Stimulated activated CD4-positive, alpha-beta T cell treated with anti-CD3 and anti-CD28 coated beads, Interleukin-4, amount 100 ng/mL, for 48 hours (primary cell): ENCODE results near the gene RASL10B.

ENCODE experiments used
- DNase-seq, 2 donors: peaks; one replicate each; pipeline ENCODE4 v3.0.0-alpha.2; 2020; ENCODE audit warnings: low read depth in 2 of 2

Gene RASL10B

GRCh38 chr17:35717475-35717874 is 14.0 kb upstream of the RASL10B start:
- no peak for DNase-seq

DNA sequence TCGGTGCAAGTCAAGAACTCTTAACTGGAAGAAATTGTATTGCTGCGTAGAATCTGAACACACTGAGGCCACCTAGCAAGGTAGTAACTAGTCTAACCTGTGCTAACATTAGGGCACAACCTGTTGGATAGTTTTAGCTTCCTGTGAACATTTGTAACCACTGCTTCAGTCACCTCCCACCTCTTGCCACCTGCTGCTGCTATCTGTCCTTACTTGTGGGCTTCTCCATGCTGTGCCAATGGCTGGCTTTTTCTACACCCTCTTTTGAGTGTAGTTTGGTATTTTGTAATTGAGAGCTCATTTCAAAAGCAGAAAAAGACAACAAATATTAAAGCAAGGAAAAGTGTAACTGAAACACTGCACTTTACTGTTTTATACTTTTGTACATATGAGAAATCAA is 7.7 kb upstream of the RASL10B start:
- DNase-seq: no peak

- DNase-seq: no peak
Measured at GRCh38 chr17:35725058-35725457, 6.4 kb upstream of the RASL10B start.

GRCh38 chr17:35725802-35726126 is 5.7 kb upstream of the RASL10B start:
- no peak for DNase-seq

- DNase-seq: no peak
Measured at GRCh38 chr17:35726127-35726952, 5.1 kb upstream of the RASL10B start.

DNA sequence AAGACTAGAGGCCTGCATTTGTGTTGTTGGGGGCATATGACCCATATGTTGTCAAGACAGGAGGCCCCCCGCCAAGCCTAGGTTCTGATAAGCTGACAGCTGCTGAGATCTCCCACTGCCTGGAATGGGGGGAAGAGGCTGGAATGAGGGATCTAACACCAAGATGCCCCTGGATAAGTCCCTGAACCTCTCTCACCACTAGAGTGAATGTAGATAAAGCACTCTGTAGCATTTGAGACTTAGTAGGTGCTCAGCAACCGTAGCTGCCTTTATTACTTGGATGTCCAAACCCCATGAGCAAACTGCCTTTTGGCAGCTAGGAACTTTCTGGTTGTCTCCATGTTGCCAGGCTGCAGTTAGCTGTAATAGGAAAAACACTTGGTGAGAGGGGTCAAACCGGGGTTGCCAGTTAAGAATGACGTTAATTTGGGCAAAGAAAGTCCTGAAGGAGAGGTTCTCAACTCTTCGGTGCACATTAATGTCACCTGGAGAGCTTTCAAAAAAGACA is 4.4 kb upstream of the RASL10B start:
- no peak for DNase-seq

- no peak for DNase-seq
Measured at GRCh38 chr17:35727635-35728034, 3.8 kb upstream of the RASL10B start.

DNA sequence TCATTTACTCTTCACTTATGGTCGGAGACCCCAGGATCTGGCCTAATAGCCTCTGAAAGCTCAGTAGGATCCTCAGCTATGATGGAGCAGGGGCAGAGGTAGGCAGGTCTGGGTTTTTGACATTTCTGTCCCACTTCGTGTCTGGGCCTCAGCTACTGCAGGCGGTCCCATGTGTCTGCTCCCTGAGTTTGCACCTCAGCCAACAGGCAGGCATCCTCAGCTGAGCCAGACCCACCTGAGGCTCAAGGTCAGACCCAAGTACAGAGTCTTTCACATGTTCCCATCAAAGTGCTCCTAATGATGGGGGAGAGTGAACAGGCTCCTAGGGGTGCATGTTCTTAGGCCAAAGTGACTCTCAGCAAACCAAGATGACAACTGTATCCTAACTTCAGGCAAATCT is 2.9 kb upstream of the RASL10B start:
- no peak for DNase-seq

DNA sequence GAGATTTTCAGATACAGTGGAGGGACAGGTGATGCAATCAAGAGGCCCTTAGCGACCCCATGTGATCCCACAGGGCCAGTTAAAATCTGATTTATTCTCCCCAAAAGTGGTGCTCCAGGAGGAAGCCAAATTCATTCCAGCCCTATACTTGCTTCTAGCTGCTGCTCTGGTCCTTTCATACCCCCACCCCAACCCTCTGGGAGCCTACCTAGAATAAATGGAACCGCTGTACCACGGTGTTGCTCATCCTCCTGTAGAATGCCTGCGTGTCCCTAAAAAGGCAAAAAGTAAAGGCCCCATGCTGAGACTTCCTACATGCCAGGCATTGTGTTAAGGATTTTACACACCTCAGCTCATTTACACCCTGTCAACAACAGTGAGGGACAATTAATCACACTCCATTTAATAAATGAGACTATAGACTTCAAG is 2.0 kb upstream of the RASL10B start:
- DNase-seq: no peak

GRCh38 chr17:35730400-35731005 is 936 bp upstream of the RASL10B start:
- DNase-seq: no peak

GRCh38 chr17:35731917-35732805 is 722 bp downstream of the RASL10B start:
- no peak for DNase-seq

GRCh38 chr17:35732806-35733136 is 1.3 kb downstream of the RASL10B start:
- DNase-seq: no peak

GRCh38 chr17:35733366-35733765 is 1.9 kb downstream of the RASL10B start:
- no peak for DNase-seq

DNA sequence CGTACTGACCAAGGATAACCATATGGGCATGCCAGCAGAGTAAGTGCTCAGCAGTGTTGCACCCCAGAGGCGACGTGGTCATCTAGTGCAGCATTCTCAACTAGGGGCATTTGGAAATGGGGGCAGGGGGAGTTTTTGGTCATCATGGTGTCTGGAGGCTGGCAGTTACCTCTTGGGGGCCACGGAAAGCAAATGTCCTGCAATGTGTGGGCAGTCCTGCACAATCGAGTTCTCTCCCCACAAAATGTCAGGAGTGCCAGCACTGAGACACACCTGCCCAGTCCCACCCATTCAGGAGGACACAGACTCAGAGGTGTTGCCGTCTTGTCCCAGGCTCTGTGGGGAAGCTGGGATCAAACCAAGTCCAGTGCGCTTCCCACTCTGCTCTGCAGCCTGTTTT is 3.0 kb downstream of the RASL10B start:
- no peak for DNase-seq

DNA sequence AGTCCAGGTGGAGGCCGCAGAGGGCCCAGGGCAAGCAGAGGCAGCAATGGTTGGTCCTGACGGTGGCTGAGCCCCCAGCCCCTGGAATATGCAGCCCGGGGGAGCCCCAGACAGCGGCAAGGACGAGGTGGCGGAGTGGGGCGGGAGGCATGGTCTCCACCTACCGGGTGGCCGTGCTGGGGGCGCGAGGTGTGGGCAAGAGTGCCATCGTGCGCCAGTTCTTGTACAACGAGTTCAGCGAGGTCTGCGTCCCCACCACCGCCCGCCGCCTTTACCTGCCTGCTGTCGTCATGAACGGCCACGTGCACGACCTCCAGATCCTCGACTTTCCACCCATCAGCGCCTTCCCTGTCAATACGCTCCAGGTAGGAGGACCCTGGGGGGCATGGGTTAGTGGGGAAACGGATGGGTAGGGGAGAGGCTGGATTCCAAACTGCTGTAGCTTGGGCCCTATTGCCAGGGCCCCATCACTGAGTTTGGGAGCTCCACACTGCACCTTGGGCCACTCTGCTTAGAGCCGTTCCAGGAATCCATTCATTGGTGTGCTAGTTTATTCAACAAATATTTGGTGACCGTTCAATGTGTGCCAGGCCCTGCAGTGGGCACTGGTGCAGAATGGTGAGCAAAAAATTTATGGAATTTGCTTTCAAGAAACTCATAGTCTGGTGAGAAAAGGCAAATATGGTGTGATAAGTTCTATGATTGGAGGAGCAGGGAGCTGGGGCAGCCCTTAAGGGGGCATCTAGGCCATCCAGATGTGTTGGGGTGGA is 3.8 kb downstream of the RASL10B start:
- DNase-seq: no peak

DNA sequence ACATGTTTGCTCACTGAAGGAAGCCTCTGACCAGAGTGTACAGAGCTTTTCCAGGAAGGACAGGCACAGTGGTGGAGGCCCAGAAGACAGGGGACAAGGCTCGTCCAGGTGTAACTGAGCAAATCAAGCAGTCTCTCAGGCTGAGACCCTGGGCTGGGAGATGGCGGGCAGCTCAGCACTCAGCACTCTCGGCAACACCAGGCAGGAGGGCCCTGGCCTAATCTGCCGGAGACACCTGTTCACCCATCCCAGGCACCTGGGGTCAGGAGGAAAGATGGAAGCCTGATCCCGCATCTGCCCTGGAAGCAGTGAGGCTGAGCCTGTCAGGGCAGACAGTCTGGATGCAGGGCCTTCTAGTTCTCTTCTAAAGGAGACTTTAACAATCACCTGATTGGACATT is 4.8 kb downstream of the RASL10B start:
- no peak for DNase-seq

DNA sequence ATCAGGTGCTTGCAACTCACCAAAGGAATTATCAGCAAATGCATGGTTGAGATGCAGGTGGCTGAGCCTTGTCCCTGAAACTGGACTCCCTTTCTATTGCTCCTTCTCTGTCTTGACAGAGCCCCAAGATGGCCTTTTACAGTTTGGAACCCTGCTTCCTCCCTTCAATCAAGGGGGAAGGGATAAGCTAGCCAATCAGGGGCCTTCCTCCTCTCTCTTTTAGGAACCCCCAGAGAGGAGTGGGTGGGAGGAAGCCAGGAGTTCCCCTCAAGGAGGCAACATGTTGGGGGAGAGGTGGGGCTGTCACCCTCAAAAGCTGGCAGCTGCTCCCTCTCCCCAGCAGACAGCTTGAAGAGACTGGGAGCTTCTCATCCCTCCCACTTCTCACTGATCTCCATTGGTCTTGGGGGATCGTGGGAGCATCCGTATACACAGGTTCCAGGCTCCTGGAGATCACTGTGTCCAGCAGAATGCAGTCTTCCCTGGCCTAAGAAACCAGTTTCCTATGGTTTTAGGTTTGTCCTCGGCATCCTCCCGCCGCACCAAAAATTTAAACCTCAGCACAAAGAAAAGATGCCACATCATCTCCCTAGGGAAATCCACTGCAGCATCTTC is 7.2 kb downstream of the RASL10B start:
- no peak for DNase-seq

DNA sequence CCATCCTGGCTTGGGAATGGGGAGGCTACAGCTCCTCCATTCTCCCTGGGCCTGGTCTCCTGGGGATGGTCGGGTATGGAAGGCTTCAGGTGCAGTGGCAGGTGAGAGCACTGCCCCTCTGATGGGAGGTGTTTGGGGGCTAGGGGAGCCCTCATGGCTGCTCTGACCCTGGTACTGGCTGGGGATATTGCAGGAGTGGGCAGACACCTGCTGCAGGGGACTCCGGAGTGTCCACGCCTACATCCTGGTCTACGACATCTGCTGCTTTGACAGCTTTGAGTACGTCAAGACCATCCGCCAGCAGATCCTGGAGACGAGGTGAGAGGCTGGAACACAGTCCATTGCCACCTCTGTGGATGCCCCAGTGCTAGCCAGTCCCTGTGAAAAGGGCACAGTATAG is 8.8 kb downstream of the RASL10B start:
- DNase-seq: no peak

GRCh38 chr17:35740997-35741931 is 9.8 kb downstream of the RASL10B start:
- DNase-seq: no peak

DNA sequence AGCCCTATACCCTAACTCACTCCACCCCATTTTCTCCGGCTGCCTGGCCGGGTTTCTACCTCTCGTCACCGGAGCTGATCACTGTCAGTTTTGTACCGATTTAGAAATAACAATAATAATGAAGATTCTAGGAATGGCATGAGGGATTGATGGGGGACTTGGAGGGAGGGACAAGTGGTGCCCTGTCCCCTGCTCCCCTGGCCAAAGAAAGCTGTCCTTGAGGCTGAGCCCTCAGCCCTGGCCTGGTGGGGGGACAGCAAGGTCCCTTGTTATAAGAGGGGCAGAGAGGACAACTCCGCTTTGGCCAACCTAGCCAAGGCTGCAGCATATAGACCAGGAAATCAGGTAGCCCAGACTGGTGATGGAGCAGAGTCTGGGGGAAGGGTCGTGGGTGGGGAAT is 11.1 kb downstream of the RASL10B start:
- no peak for DNase-seq
